NCI-H774 (cell line): ENCODE measurements around the gene OR2A14.
A peak's percentile ranks its signal among the peaks of the same experiment; 100 is the strongest.
"Not testable (repeated sequence)": the region's sequence is repeated elsewhere in the genome, so short reads cannot be mapped to it uniquely, and the experiment has no call there.

Experiments used
- DNase-seq: peaks from one replicate; lab custom pipeline; 2025; lab: John Stamatoyannopoulos, UW

OR2A14 gene

GRCh38 chr7:144122876-144123275 is at the start of gene OR2A14:
TSS of gene OR2A14 (plus strand) at chr7:144123176. CDS start at chr7:144129113, 5,937 bp downstream.
- DNase-seq: no peak

- DNase-seq: no peak
These were observed 48.6 kb upstream of the OR2A14 start for GRCh38 chr7:144074374-144074773.

- DNase-seq: no peak
These were observed 37.0 kb upstream of the OR2A14 start, which contains the start of gene OR2A12 for GRCh38 chr7:144085978-144086377. TSS of gene OR2A12 (plus strand) at chr7:144086278. CDS start at chr7:144095108, 8,830 bp downstream.

- no peak for DNase-seq
These were observed 36.2 kb upstream of the OR2A14 start for GRCh38 chr7:144086730-144087129.

- no peak for DNase-seq
These were observed 35.7 kb upstream of the OR2A14 start for GRCh38 chr7:144087230-144087629.

- DNase-seq: no peak
These were observed 32.3 kb upstream of the OR2A14 start for GRCh38 chr7:144090667-144091066.

GRCh38 chr7:144098776-144099175 is 24.2 kb upstream of the OR2A14 start:
- DNase-seq: no peak

- DNase-seq: no peak
These were observed 22.4 kb upstream of the OR2A14 start for GRCh38 chr7:144100607-144101006.

GRCh38 chr7:144102041-144102440 is 20.9 kb upstream of the OR2A14 start:
- no peak for DNase-seq

GRCh38 chr7:144105211-144105610 is 17.8 kb upstream of the OR2A14 start:
- no peak for DNase-seq

- DNase-seq: no peak
These were observed 13.7 kb upstream of the OR2A14 start, which contains the start of gene OR2A2 for GRCh38 chr7:144109283-144109682. TSS of gene OR2A2 (plus strand) at chr7:144109583. CDS start at chr7:144109583, 0 bp downstream.

GRCh38 chr7:144110272-144110671 is 12.7 kb upstream of the OR2A14 start:
- DNase-seq: no peak

- DNase-seq: no peak
These were observed 9.3 kb upstream of the OR2A14 start for GRCh38 chr7:144113651-144114050.

- DNase-seq: no peak
These were observed 4.6 kb upstream of the OR2A14 start for GRCh38 chr7:144118341-144118740.

GRCh38 chr7:144127714-144128334 is 4.8 kb downstream of the OR2A14 start:
- peak; percentile 66 for DNase-seq

- DNase-seq: not testable (repeated sequence)
These were observed 6.6 kb downstream of the OR2A14 start for GRCh38 chr7:144129601-144130000.

GRCh38 chr7:144130730-144131129 is 7.8 kb downstream of the OR2A14 start:
- DNase-seq: no peak

- DNase-seq: no peak
These were observed 9.3 kb downstream of the OR2A14 start for GRCh38 chr7:144132262-144132661.

- no peak for DNase-seq
These were observed 10.3 kb downstream of the OR2A14 start for GRCh38 chr7:144133307-144133706.

GRCh38 chr7:144134116-144134515 is 11.1 kb downstream of the OR2A14 start:
- DNase-seq: no peak

GRCh38 chr7:144137501-144137900 is 14.5 kb downstream of the OR2A14 start:
- DNase-seq: no peak

- DNase-seq: no peak
These were observed 19.2 kb downstream of the OR2A14 start for GRCh38 chr7:144142187-144142586.

GRCh38 chr7:144144426-144144825 is 21.4 kb downstream of the OR2A14 start:
- DNase-seq: no peak

GRCh38 chr7:144148224-144148827 is 25.4 kb downstream of the OR2A14 start:
- no peak for DNase-seq
